Fibroblast of skin of abdomen (primary cell): Measurements from ENCODE around the gene KLK14.

Source experiments
- DNase-seq: peaks from one replicate; pipeline ENCODE4 v3.0.0-alpha.2; 2013

Gene KLK14

DNA sequence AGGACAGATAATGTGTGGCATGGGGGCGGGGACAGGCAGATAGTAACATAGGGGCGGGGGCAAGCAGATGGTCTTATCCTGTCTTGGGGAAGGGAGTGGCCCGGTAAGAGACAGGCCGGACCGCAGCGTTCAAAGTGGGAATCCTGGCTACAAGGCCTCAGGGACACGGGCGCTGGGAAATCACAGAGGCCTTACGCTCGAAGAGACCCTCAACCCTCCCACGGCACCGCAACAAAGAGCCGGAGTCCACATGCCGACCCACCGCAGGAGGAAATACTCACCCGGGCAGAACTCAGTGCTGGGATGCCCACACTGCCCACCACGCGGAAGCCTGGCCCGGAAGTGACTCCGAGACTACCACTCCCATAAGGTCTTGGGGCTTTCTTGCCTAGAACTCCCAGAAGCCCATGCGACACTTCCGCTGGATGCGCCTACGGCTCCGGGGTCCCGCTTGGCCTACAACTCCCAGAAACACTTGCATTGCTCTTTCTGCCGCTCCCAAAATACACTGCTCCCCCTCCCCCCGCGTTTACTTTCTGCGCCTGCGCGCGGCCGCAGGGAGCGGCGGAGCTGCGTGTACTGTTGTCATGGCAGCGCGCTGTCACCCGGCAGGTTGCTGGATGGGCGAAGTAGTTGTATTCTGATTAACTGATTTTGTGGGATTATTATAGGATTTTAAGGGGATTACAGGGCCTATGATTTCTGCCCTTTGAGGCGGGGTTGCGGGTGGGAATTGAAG lies 25.5 kb upstream of the KLK14 start, which contains the start of gene CTU1:
Gene CTU1, minus strand, starts transcription at position 344 of the 739 bp plus-strand sequence. CDS start 3,840 bp downstream, outside the sequence.
- peak; percentile 99 for DNase-seq

DNA sequence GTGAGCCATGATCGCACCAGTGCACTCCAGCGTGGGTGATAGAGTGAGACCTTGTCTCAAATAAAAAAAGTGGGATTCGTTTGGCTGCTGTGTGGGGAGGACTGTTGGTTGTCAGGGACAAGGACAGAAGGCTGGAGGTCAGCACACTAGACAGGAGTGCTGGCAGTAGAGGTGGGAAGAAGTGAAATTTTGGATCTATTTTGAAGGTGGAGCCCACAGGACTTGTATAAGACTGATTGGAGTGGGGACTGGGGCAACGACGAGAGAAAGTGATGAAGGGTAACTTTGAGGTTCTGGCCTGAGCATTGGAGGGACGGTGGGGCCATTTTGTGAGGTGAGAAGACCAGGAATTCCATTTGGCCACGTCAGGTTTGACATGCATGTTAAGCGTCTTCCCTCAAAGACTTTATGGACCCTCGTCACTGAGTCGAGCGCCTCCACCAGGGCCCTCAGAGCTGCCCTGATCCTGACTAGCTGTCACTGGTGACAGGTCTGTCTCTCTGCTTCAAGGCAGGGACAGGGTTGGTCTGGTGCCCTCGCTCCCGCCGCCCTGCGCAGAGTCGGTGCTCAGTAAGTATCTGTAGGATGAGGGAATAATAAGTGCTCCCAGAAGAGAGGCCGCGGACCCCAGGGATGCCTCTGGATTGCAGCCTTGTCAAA lies 24.8 kb upstream of the KLK14 start:
- peak; percentile 45 for DNase-seq

DNA sequence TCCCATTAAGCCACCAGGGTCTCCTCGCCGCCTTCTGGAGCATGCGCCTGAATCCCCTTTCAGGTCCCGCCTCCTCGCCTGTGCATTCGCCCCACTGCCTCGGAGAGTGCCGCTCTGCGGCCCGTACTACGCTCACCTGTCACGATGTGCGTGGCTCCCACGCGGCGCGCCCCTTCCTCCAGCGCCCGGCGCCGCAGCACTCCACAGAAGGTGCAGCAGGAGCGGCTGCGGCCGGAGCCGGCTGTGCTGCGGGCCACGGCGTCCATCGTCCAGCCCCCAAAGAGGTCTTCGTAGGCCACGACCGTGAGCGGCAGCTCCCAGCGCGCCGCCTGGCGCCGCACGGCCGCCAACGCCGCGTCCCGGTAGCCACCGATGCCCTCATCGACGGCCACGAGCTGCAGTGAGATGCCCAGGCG lies 21.2 kb upstream of the KLK14 start:
- no peak for DNase-seq

DNA sequence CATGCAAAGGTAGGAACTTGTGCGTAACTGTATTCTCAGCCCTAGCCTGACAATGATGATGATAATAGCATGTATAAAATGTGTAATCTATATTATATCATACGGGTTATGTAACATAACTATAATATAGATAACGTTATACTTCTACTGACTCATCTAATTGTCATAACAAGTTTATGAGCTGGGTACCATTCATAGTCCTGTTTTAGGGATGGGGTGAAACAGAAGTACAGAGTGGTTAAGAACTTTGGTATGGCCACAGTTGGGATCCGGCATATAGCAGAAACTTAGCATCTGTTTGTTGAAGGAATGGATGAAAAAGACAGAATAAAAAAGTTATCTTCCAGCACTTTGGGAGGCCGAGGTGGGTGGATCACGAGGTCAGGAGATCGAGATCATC lies 20.3 kb upstream of the KLK14 start:
- DNase-seq = no peak

DNA sequence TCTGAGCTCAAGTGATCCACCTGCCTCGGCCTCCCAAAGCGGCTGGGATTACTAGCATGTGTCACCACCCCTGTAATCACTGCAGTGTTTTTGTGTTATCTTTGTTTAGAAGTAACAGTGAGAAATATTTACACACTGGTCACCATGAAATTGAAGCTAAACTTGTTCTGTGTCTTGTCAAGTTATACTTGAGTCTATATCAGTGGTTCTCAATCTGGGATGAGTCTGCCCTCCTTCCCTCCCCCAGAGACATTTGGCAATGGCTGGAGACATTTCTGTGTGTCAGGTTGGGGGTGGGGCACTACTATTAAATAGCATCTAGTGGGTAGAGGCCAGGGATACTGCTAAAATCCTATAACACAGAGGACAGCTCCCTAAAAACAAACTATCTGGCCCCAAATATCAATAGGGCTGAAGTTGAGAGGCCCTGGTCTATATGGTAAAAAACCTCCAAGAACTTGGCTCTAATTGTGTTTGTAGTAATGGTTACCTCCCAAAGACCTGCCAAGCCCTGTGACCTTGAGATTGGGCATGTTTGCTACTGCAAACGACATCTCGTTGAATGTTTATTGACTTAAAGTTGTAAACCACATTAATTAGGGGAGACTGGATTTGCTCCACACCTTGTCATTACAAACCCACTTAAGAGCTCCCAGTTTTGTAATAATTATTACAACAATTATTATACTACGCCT lies 18.6 kb upstream of the KLK14 start:
- no peak for DNase-seq

- no peak for DNase-seq
These were observed 17.9 kb upstream of the KLK14 start for GRCh38 chr19:51100601-51101000.

GRCh38 chr19:51099047-51099382 lies 16.3 kb upstream of the KLK14 start:
- no peak for DNase-seq

GRCh38 chr19:51098365-51099046 lies 15.8 kb upstream of the KLK14 start:
- peak; percentile 35 for DNase-seq

DNA sequence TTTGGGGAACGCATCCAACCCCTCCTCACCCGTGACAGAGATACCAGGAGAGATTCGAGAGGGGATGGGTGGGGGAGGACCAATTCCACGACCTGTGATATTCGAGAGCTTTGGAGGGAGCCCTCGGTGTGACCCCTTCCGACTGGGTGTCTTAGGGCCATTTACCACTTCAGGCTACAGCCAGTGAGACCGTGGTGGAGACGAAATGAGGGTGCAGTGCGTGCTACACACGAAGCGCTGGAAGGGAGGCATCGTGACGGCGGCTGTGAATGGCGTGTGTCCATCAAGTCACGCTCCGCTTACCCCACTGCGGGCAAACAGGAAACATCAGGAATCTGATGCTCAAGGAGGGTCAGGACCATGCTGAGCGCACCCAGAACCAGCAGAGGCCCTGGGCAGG lies 15.1 kb upstream of the KLK14 start:
- no peak for DNase-seq

DNA sequence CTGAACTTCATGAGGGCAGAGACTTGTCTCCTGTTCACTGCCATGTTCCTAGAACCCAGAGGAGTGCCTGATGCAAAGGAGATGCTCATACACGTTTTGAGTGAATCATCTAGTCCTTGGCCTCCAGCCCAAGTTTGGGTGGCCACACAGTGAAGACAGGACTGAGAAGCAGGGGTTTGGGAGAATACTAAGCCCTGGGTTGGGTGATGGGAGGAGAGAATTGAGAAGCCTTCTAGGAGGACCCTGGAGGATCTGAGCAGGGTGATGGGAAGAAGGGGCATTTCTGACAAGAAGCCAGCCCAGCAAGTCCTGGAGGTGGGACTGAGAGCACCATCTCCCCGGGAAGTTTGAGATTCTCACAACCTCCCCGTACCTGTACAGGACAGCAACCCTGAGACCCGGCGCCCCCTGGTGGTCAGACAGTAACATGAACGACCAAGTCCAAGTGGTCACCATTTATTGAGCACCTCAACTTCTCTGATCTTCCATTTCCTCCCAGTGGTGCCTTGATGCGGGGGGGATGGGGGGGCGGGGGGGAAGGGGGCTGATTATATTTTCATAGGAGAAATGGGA lies 14.6 kb upstream of the KLK14 start:
- peak; percentile 62 for DNase-seq

GRCh38 chr19:51096473-51097165 lies 13.9 kb upstream of the KLK14 start:
- no peak for DNase-seq

DNA sequence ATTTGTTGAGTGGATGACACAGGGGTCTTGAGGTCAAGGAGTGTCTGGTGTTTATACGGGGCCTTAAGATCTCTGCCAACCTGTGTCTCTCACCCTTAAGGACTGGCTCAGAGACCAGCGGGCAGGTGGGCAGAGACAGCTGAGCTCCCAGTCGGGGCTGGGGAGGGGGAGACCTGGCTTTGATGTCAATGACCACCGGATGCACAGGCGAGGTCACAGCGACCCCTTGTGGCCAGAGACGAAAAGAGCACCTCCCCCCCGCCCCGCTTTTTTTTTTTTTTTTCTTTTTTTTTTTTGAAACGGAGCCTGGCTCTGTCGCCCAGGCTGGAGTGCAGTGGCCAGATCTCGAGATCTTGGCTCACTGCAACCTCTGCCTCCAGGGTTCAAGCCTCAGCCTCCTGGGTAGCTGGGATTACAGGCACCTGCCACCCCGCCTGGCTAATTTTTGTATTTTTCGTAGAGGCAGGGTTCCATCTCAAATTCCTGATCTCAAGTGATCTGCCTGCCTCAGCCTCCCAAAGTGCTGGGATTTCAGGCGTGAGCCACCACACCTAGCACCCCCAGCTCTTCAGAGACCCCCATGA lies 12.1 kb upstream of the KLK14 start:
- no peak for DNase-seq

GRCh38 chr19:51093510-51094345 lies 11.0 kb upstream of the KLK14 start:
- no peak for DNase-seq

DNA sequence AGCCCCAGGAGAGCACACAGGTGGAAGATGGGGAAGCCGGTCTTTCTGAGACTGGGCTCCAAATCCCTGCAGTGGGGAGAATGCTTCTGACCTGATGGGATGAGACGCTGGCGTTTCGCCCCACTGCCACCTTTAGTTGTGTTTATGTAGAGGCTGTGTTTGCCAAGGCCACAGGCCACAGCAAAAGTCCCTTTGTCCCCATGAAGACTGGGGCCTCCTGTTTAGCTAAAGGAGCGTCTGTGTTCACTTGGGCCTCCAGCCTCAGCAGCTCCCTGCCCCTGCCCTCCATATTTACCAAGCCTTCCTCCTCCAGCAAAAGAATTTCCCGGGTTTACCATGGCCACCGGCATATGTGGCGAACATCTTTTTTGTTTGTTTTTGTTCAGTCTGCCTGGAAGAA lies 10.4 kb upstream of the KLK14 start:
- DNase-seq = no peak

- no peak for DNase-seq
These were observed 9.5 kb upstream of the KLK14 start for GRCh38 chr19:51091895-51092873.

GRCh38 chr19:51091126-51091525 lies 8.4 kb upstream of the KLK14 start:
- no peak for DNase-seq

DNA sequence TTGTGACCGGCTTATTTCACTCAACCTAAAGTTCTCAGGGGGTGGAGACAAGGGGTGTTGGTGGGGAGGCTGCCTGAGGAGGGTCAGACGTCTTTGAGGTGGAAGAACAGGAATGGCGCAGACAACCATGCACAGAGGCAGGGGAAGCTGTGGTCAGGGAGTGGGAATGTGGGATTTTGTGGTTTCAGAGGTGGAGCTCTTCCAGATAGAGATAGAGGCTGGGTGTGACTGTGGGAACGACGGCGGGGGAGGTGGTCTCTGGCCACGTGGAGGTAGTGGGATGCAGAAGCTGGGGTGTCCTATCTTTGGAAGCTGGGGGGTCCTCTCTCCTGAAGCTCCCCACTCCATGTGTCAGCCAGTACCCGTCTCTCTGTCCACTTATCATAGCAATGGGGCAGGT lies 7.8 kb upstream of the KLK14 start:
- no peak for DNase-seq

DNA sequence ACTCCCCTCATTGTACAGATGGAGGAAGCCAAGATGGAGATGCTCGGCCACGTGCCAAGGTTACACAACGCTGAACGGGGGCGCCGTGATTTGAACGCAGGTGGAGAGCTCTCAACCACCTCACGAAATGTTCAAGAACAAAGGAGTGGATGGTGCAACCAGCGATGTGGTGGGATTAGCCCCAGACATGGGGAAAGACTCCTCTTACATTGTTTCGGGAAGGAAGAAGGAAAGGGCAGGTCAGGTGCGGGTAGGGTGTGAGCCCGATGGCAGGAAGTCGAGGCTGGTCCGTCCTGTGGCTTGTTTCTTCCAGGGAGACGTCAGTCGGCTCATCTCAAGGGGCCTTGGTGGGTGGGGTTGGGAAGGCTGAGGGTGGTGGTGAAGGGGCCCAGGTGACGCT lies 7.1 kb upstream of the KLK14 start:
- no peak for DNase-seq

DNA sequence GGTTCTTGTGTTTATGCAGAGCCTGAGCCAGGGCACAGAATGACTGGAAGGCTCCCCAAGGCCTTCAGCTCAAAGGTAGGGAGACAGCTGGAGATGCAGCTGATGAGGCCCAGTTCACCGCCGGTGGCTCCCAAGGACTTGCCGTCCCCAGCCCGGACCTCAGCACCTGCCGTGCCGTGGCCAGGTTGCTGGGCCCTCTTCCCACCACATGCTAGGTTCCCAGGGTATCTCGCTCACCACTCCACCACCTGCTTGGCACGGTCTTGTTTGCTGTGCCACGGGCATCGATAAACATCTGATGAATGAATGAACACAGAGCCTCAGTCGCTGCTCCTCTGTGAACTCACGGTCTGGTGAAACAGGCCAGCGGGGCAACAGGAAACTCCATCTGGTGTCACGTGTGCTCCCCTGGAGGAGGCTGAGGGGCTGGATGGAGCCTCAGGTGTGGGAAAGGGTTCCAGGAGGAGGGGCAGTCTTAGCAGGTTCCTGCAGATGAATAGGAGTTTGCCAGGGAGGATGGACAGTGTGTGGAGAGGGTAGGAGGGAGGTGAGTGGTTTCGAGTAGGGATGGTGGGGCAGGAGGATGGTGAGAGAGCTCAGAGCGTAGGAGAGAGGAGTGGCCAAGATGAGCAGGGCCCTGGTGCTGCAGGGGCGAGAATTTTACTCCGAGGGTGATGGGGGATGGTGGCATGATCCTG lies 3.6 kb upstream of the KLK14 start:
- no peak for DNase-seq
